Epithelial cell of proximal tubule (primary cell): Measurements from ENCODE around the gene FERMT2. TPM values are rescaled to one million over a fixed set of nuclear protein-coding genes. Genes with fewer than 3 reads are reported as not detected.

Experiments used
- DNase-seq: peaks from one replicate; pipeline ENCODE4 v3.0.0-alpha.2; 2011; ENCODE audit warnings: low read depth
- H3K4me3 ChIP-seq: 2 replicates; pipeline ENCODE4 v1.5.1; 2011; ENCODE audit warnings: low read depth, mild to moderate bottlenecking, low read length
- CTCF ChIP-seq: conservative IDR thresholded peaks from 2 replicates; pipeline ENCODE4 v1.5.1; 2012; ENCODE audit warnings: low read depth, mild to moderate bottlenecking, low read length
- total RNA-seq: library from RNA; depleted of rRNA; stranded (reverse); fragments of >200 nt; gene quantifications from 2 replicates; pipeline ENCODE4 v1.2.3, GENCODE V29; 2015

Gene FERMT2
- total RNA-seq, 1 donor from 2014 or later = 60.1 TPM

GRCh38 chr14:52862632-52863333 is 88.1 kb downstream of the FERMT2 start:
- TF ChIP-seq CTCF = no peak
- DNase-seq = no peak
- H3K4me3 ChIP-seq = no peak overlapping the region

GRCh38 chr14:52861403-52861802 is 89.4 kb downstream of the FERMT2 start:
- no peak overlapping the region for H3K4me3 ChIP-seq
- no peak for DNase-seq
- no peak for TF ChIP-seq CTCF

- no peak overlapping the region for H3K4me3 ChIP-seq
- no peak for TF ChIP-seq CTCF
- DNase-seq = no peak
Observed at GRCh38 chr14:52860910-52861309, 89.9 kb downstream of the FERMT2 start.

- TF ChIP-seq CTCF = no peak
- H3K4me3 ChIP-seq = no peak overlapping the region
- no peak for DNase-seq
Observed at GRCh38 chr14:52860209-52860608, 90.6 kb downstream of the FERMT2 start.

- no peak for DNase-seq
- H3K4me3 ChIP-seq = no peak overlapping the region
- TF ChIP-seq CTCF = no peak
Observed at GRCh38 chr14:52856139-52856538, 94.7 kb downstream of the FERMT2 start.

GRCh38 chr14:52853522-52853854 is 97.4 kb downstream of the FERMT2 start:
- no peak for TF ChIP-seq CTCF
- no peak overlapping the region for H3K4me3 ChIP-seq

GRCh38 chr14:52852810-52853521 is 97.9 kb downstream of the FERMT2 start:
- no peak for DNase-seq
- TF ChIP-seq CTCF = no peak
- no peak overlapping the region for H3K4me3 ChIP-seq

More at GRCh38 chr14:52853522-52853854, 97.4 kb downstream of the FERMT2 start:
- no peak for DNase-seq
